Medulla oblongata (tissue), 1 donor: ENCODE results near the gene STIL.
"Not testable (repeated sequence)": the region's sequence is repeated elsewhere in the genome, so short reads cannot be mapped to it uniquely, and the experiment has no call there.

Experiments used
- DNase-seq: peaks from one replicate; pipeline ENCODE4 v3.0.0-alpha.2; 2015; ENCODE audit errors: extremely low spot score

Gene STIL

GRCh38 chr1:47319968-47320367 is 6.0 kb upstream of the STIL start:
- not testable (repeated sequence) for DNase-seq

- no peak for DNase-seq
Measured at GRCh38 chr1:47317841-47318240, 3.9 kb upstream of the STIL start.

- no peak for DNase-seq
Measured at GRCh38 chr1:47309427-47309826, 4.5 kb downstream of the STIL start.

GRCh38 chr1:47302472-47302871 is 11.5 kb downstream of the STIL start:
- no peak for DNase-seq

- DNase-seq, result no peak
Measured at GRCh38 chr1:47298025-47298699, 15.8 kb downstream of the STIL start.

GRCh38 chr1:47295579-47295978 is 18.4 kb downstream of the STIL start:
- DNase-seq, result no peak

GRCh38 chr1:47294863-47295262 is 19.1 kb downstream of the STIL start:
- DNase-seq, result not testable (repeated sequence)

- not testable (repeated sequence) for DNase-seq
Measured at GRCh38 chr1:47288116-47288515, 25.8 kb downstream of the STIL start.

GRCh38 chr1:47280142-47280541 is 33.8 kb downstream of the STIL start:
- DNase-seq, result no peak

GRCh38 chr1:47276850-47277249 is 37.1 kb downstream of the STIL start:
- DNase-seq, result no peak

- not testable (repeated sequence) for DNase-seq
Measured at GRCh38 chr1:47275811-47276210, 38.1 kb downstream of the STIL start.

GRCh38 chr1:47265529-47265928 is 48.4 kb downstream of the STIL start:
- not testable (repeated sequence) for DNase-seq

- peak; percentile 47 for DNase-seq
Measured at GRCh38 chr1:47262787-47263413, 51.0 kb downstream of the STIL start.

- DNase-seq, result no peak
Measured at GRCh38 chr1:47257224-47257623, 56.7 kb downstream of the STIL start.

- DNase-seq, result no peak
Measured at GRCh38 chr1:47252795-47253194, 61.2 kb downstream of the STIL start.

- no peak for DNase-seq
Measured at GRCh38 chr1:47252369-47252768, 61.6 kb downstream of the STIL start.

GRCh38 chr1:47249755-47250154 is 64.2 kb downstream of the STIL start:
- DNase-seq, result no peak

GRCh38 chr1:47244339-47244862 is 69.5 kb downstream of the STIL start:
- DNase-seq, result no peak

GRCh38 chr1:47243910-47244309 is 70.0 kb downstream of the STIL start:
- DNase-seq, result no peak

- no peak for DNase-seq
Measured at GRCh38 chr1:47241114-47242113, 72.5 kb downstream of the STIL start.

- DNase-seq, result no peak
Measured at GRCh38 chr1:47238935-47239592, 74.9 kb downstream of the STIL start.

GRCh38 chr1:47235806-47236205 is 78.1 kb downstream of the STIL start:
- DNase-seq, result no peak
